ENCODE data around the gene SAPCD1. TPM values are rescaled to one million over a fixed set of nuclear protein-coding genes. Genes with fewer than 3 reads are reported as not detected.

Gene SAPCD1
- total RNA-seq, 1 donor: 0.63 TPM

DNA sequence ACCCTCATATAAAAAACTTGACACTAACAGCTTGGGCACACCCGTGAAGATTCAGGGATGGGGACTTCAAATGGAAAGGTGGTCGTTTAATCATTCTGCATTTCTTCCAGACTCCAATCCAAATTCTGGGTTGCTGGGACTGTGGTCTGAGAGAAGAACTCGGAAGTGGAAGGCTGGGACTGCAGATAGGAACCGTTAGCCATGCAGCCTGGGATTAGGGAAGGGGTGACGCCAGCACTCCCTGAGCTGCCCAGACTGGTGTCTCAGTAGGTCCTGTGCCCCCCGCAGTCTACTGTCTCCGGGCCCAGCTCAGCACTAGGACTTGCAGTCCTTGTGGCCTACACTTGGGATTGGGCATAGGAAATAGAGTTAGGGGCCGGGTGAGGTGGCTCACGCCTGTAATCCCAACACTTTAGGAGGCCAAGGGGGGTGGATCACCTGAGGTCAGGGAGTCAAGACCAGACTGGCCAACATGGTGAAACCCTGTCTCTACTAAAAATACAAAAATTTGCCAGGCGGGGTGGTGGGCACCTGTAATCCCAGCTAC, 25.6 kb upstream of the SAPCD1 start:
- peak overlapping the region; percentile 92 for H3K4me3 ChIP-seq (ENCODE audit: low read length)
- H3K4me1 ChIP-seq (ENCODE audit: insufficient read depth, low read length): peaks cover 71% of the 10 kb centered on the region
- H3K27me3 ChIP-seq (ENCODE audit: insufficient read depth, low read length): no peaks in the 10 kb centered on the region
- no peaks in the 10 kb centered on the region for H3K9me3 ChIP-seq (ENCODE audit: low read depth, low read length)

DNA sequence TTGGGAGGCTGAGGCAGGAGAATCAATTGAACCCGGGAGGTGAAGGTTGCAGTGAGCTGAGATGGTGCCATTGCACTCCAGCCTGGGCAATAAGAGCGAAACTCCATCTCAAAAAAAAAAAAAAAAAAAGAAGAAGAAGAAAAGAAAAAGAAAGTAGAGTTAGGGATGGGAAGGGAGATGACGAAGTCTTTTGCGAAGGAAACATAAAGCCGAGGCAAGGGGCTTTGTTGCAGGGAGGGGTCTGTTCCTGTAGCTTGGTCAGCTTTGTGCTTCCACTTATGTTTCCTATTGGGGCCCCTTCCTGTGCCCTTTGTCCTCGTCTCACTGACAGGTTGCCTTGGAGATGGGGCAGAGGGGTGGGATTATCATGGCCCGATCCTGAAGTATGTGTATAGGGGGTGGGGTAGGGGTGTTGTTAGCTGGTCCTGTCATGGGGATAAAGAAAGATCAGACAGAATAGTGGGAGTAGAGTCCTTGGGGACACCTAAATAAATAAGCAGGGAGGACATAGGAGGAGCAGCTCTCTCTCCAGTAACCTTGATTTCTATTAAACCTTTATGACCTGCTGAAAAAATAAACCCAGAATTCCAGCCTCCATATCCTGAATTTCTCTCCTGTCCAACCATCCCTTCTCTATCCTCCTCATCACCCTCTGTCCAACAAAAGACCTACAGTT, 25.0 kb upstream of the SAPCD1 start:
- peak overlapping the region; percentile 92 for H3K4me3 ChIP-seq (ENCODE audit: low read length)
- H3K9me3 ChIP-seq (ENCODE audit: low read depth, low read length): no peaks in the 10 kb centered on the region
- H3K27me3 ChIP-seq (ENCODE audit: insufficient read depth, low read length): no peaks in the 10 kb centered on the region
- peaks cover 65% of the 10 kb centered on the region for H3K4me1 ChIP-seq (ENCODE audit: insufficient read depth, low read length)

DNA sequence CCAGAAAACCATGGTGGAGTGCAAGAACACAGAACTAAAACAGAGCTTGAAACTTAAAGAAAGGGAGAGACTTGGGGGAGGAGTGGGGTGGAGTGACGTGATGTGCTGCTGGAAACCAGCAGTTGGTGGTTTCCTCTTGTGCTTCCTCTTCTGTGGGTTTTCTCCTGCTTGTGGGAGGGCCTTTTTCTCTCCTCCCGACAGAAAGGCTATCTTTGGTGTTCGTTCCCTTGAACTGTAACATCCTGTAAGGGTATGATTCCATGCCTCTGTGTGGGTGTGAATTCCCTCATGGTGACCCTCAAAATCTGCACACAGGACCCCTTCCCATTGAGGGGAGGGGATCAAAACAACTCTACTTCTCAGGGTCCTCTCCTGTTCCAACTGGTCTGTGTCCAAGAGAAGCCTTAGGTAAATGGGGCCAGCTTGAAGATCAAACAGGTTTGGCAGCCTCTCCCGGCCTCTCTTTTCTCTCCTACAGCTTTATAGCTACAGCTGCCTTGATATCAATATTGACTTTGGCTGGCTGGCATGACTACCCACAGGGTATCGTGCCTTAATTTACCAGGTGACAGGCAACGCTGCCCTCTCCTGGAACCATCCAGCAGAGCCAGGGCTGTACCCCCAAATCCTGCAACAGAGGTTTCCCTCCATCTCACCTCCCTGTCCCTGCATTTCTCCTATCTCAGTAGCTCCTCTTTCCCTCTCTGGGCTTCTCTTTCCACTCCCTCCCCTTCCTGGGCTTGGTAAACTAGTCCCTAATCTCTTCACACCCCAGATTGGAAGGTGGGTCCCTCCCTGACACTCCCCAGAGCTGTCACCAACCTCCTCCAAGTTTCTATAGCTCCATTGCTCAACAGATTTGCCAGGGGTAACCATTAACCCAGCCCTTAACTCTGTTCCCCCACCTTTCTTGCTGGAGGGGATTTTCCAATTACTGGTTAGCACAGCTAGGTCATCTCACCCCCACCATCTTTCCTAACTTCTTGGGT, 24.2 kb upstream of the SAPCD1 start:
- Histone ChIP-seq H3K4me1 (ENCODE audit: insufficient read depth, low read length) (peaks cover 57% of the 10 kb centered on the region), H3K9me3 (ENCODE audit: low read depth, low read length) (no peaks in the 10 kb centered on the region), H3K4me3 (ENCODE audit: low read length) (peak overlapping the region; percentile 9), H3K27me3 (ENCODE audit: insufficient read depth, low read length) (no peaks in the 10 kb centered on the region)

DNA sequence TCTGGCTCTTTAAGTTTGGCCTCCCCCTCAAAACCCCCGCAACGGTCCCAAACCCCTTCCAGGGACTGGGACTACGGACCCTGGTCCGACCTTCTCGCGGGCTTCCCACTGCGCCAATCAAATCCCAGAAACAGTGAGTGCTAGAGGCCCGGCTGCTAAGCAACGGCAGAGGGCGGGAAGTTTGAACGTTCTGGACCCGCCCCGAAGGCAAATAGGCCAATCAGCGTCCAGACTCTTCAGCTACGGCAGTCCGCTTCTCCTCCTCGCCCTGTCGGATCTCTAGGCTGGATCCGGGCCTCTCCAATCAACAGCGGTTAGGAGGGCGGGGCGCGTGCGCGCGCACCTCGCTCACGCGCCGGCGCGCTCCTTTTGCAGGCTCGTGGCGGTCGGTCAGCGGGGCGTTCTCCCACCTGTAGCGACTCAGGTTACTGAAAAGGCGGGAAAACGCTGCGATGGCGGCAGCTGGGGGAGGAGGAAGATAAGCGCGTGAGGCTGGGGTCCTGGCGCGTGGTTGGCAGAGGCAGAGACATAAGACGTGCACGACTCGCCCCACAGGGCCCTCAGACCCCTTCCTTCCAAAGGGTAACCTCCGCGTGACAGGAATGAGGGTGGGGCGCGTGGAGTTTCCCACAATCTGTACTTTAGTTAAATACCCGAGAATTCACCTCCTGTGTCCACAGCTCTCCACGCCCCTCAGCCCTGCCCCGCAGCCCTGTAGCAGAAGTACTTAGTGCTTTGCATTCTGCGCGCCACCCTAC, 22.6 kb upstream of the SAPCD1 start, which contains the start of gene MSH5:
MSH5 (plus strand) TSS at position 367 of the 758 bp plus-strand sequence. CDS start 462 bp downstream, outside the sequence.
- peak within 1 kb of the TSS; percentile 64 for H3K4me3 ChIP-seq (ENCODE audit: low read length)
- H3K9me3 ChIP-seq (ENCODE audit: low read depth, low read length): no peaks in the 10 kb centered on the region
- peaks cover 43% of the 10 kb centered on the region for H3K4me1 ChIP-seq (ENCODE audit: insufficient read depth, low read length)
- H3K27me3 ChIP-seq (ENCODE audit: insufficient read depth, low read length): no peaks in the 10 kb centered on the region

DNA sequence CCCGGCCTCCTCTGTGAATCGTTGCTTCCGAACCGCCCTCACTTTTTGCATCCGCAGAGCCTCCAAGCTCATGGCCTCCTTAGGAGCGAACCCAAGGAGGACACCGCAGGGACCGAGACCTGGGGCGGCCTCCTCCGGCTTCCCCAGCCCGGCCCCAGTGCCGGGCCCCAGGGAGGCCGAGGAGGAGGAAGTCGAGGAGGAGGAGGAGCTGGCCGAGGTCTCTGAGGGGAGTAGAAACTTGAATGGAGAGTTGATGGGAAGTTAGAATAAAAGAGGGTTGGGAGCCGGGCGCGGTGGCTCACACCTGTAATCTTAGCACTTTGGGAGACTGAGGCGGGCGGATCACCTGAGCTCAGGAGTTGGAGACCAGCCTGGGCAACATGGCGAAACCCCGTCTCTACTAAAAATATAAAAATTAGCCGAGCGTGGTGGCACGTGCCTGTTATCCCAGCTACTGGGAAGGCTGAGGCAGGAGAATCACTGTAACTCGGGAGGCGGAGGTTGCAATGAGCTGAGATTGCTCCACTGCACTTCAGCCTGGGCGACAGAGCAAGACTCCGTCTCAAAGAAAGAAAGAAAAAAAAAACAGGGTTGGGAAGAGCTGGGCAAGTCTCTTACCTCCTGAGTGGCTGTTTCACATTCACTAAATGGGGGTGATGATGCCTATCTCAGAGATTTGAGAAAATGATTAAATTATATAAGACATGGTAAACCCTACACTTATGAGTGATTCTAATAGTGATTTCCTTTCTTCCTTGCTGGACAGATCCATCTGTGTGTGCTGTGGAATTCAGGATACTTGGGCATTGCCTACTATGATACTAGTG, 21.8 kb upstream of the SAPCD1 start:
- Histone ChIP-seq H3K9me3 (ENCODE audit: low read depth, low read length) (no peaks in the 10 kb centered on the region), H3K27me3 (ENCODE audit: insufficient read depth, low read length) (no peaks in the 10 kb centered on the region), H3K4me3 (ENCODE audit: low read length) (peak overlapping the region; percentile 64), H3K4me1 (ENCODE audit: insufficient read depth, low read length) (peaks cover 43% of the 10 kb centered on the region)

DNA sequence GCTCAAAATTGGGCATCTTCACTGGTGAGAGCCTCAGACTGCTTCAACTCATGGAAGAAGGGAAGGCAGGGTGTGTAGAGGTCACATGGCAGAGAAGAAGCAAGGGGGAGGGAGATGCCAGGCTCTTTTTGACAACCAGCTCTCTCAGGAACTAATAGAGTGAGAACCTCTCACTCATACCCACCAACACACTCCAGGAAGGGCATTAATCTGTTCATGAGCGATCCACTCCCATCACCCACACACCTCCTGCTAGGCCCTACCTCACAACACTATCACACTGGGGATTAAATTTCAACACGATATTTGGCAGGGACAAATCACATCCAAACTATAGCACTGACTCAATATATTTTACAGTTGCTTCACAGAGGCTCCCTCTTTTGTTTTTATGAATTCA, 20.6 kb upstream of the SAPCD1 start:
- no peaks in the 10 kb centered on the region for H3K27me3 ChIP-seq (ENCODE audit: insufficient read depth, low read length)
- H3K9me3 ChIP-seq (ENCODE audit: low read depth, low read length): no peaks in the 10 kb centered on the region
- peaks cover 38% of the 10 kb centered on the region for H3K4me1 ChIP-seq (ENCODE audit: insufficient read depth, low read length)
- H3K4me3 ChIP-seq (ENCODE audit: low read length): no peak overlapping the region

DNA sequence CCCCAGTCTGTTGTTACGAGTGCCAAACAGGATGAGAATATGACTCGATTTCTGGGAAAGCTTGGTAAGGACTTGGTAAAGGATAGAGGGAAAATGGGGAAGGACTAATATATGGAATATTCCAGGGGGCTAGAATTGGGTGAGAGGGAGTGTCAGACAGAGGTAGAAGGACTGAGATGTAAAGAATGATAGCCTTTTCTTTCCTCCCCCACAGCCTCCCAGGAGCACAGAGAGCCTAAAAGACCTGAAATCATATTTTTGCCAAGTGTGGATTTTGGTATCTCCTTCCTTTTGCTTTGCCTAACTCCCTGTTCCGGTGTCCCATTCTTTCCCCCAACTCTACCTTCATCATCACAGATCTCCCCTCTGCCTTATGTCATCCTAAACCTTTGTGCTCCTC, 19.6 kb upstream of the SAPCD1 start:
- H3K4me3 ChIP-seq (ENCODE audit: low read length): no peak overlapping the region
- H3K9me3 ChIP-seq (ENCODE audit: low read depth, low read length): no peaks in the 10 kb centered on the region
- peaks cover 27% of the 10 kb centered on the region for H3K4me1 ChIP-seq (ENCODE audit: insufficient read depth, low read length)
- no peaks in the 10 kb centered on the region for H3K27me3 ChIP-seq (ENCODE audit: insufficient read depth, low read length)

DNA sequence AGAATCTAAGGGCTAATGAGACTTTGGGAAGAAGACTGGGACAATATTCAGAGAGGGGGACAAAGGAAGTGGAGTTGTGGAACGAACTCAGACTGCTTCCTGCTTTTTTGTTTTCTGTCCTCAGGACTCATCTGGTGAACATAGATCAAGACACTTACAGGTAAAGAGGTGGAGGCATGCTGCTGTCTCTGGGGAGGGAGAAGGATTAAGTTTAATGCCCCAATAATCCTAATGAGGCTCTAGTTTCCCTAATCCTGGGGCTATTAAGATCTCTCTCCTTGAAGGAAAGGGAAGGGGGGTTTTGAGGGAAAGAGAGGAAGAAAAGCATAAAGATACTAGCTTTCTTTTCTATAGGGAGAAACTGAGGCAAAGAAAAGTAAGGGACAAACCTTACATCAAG, 18.0 kb upstream of the SAPCD1 start:
- Histone ChIP-seq H3K4me3 (ENCODE audit: low read length) (no peak overlapping the region), H3K9me3 (ENCODE audit: low read depth, low read length) (no peaks in the 10 kb centered on the region)

DNA sequence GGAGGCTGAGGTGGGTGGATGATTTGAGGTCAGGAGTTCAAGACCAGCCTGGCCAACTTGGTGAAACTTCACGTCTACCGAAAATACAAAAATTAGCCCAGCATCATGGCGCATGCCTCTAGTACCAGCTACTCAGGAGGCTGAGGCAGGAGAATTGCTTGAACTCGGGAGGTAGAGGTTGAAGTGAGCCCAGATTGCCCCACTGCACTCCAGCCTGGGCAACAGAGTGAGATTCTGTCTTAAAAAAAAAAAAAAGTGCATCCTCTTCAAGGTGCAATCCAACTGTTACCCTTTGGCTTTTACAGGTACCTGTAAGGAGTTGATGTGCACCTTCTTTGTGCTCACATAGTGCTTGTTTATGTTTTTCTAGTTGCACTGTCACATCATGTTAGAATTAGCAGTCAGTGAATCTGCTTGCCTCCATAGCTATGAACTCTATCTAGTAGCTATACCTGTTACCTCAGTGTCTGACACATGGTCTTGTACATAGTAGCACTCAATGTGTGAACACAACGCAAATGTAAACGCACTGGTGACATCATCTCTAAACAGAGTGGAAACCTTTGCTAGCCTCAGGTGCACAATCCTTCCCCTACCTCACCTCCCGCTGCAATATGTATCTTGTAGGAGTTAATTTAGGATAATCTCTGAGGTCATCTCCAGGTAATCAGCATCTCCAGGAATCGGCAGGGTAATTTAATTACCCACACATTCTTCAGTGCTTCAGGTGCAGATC, 13.0 kb upstream of the SAPCD1 start:
- Histone ChIP-seq H3K4me1 (ENCODE audit: insufficient read depth, low read length) (no peaks in the 10 kb centered on the region), H3K27me3 (ENCODE audit: insufficient read depth, low read length) (no peaks in the 10 kb centered on the region), H3K4me3 (ENCODE audit: low read length) (no peak overlapping the region), H3K9me3 (ENCODE audit: low read depth, low read length) (no peaks in the 10 kb centered on the region)

More for the DNA sequence above, 18.0 kb upstream of the SAPCD1 start:
- Histone ChIP-seq H3K4me1 (ENCODE audit: insufficient read depth, low read length) (peaks cover 12% of the 10 kb centered on the region), H3K27me3 (ENCODE audit: insufficient read depth, low read length) (no peaks in the 10 kb centered on the region)

DNA sequence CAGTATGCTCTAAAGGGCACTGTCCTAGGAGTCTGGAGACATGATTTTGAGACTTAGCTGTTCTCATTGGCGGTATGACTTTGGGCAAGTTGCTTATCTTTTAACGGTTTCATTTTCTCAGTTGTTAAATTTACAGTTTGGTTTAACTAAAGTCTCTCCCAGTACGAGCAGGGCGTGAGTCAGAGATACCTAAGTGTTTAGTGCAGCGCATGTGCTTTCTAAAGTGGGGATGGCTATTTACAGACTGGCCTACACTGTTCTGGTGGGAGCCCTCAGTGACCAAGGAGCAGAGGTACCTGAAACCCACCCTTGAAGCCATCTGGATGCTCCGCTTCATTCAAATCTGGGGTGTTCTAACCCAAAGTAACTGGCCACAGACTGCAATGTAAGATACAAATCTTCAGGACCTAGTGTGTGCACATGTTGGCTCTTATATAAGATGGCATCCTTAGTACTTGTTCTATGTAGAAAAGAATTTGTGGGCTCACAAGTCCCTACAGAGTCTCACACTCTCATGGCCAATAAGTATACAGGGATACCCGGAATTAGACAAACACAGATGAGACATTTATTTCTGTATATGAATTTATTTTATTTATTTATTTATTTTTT, 11.9 kb upstream of the SAPCD1 start:
- H3K4me3 ChIP-seq (ENCODE audit: low read length): no peak overlapping the region
- no peaks in the 10 kb centered on the region for H3K27me3 ChIP-seq (ENCODE audit: insufficient read depth, low read length)
- H3K4me1 ChIP-seq (ENCODE audit: insufficient read depth, low read length): no peaks in the 10 kb centered on the region
- H3K9me3 ChIP-seq (ENCODE audit: low read depth, low read length): no peaks in the 10 kb centered on the region

DNA sequence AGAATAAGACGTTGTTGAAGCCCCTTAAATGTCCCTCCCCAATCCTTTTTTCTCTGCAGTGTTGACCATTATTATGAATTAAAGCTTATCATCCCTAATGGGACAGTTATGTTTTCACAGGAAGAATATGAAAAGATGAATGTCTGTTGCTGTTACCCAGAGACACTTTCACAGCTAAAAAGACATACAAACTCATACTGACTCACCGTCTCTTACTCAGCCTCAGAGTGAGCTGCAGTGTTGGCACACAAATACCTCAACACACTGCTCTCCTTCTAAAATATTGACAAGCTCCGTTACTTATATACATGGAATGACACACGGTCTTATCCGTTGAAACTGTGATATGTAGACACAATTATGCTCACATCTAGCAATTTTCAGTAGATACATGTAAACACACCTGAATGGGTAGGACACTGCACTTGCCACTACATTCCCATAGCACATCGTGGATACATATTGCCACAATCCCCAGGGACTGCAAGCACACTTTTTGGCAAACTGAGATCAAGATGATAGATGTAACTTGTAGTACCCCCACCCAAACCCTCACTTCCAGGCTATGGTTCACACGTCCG, 9.6 kb upstream of the SAPCD1 start:
- no peak overlapping the region for H3K4me3 ChIP-seq (ENCODE audit: low read length)
- H3K9me3 ChIP-seq (ENCODE audit: low read depth, low read length): no peaks in the 10 kb centered on the region
- H3K4me1 ChIP-seq (ENCODE audit: insufficient read depth, low read length): no peaks in the 10 kb centered on the region
- H3K27me3 ChIP-seq (ENCODE audit: insufficient read depth, low read length): no peaks in the 10 kb centered on the region

DNA sequence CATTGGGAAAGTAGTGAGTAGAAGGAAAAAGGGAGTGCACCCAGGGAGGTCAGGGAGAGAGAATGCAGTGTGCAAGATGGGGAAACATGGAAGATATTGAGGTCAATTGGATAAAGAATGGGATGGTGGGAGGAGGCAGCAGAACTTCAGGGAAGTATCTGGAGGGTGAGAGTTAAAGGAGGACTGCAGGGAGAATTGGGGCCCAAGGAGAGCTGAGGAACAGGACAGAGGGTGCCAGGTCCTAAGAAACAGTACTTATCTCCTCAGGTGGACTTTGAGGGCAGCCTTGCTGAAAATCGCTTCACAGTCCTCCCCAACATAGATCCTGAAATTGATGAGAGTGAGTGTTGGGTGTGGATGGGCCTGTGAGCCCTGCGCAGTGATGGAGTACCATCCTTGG, 4.2 kb upstream of the SAPCD1 start:
- no peaks in the 10 kb centered on the region for H3K27me3 ChIP-seq (ENCODE audit: insufficient read depth, low read length)

DNA sequence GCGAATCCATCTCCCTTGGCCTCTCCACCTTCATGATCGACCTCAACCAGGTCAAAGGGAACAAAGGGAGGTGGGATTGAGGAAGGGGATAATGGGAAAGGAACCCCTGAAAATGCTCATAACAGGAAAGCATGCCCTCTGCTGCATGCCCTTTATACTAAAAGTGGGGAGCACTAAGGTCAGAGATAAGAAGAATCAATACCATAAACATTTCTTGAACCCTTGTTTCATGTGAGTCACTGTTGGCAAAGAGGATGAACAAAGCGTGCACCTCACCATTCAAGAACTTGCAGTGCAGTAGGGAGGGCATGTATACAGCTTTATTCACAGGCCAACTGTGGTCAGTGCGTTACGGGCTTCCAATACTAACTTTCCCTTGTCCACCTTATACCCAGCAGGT, 1.7 kb upstream of the SAPCD1 start:
- H3K27me3 ChIP-seq (ENCODE audit: insufficient read depth, low read length): no peaks in the 10 kb centered on the region
- no peak overlapping the region for H3K4me3 ChIP-seq (ENCODE audit: low read length)
- H3K9me3 ChIP-seq (ENCODE audit: low read depth, low read length): no peaks in the 10 kb centered on the region
- H3K4me1 ChIP-seq (ENCODE audit: insufficient read depth, low read length): no peaks in the 10 kb centered on the region

More for the DNA sequence above, 4.2 kb upstream of the SAPCD1 start:
- Histone ChIP-seq H3K4me1 (ENCODE audit: insufficient read depth, low read length) (no peaks in the 10 kb centered on the region), H3K4me3 (ENCODE audit: low read length) (no peak overlapping the region), H3K9me3 (ENCODE audit: low read depth, low read length) (no peaks in the 10 kb centered on the region)
